Right atrium auricular region (tissue), 2 donors: ENCODE data around the gene ZNF385B. TPM values are rescaled to one million over a fixed set of nuclear protein-coding genes. Genes with fewer than 3 reads are reported as not detected.

Source experiments
- DNase-seq: peaks from one replicate; pipeline ENCODE4 v3.0.0-alpha.2; 2019; ENCODE audit warnings: low spot score
- H3K27ac ChIP-seq, 2 donors: fragments of 200-600 bp; sonication (generic); 1 replicate in 1 of 2; 2 replicates in 1 of 2; pipeline ENCODE4 v1.5.1; 2016 to 2019
- H3K27me3 ChIP-seq, 2 donors: fragments of 200-600 bp; sonication (generic); one replicate each; pipeline versions ENCODE4 v1.5.1 to v1.6.0; 2017 to 2019
- H3K36me3 ChIP-seq: fragments of 200-600 bp; sonication (generic); one replicate; pipeline ENCODE4 v1.5.1; 2016
- H3K4me1 ChIP-seq, 2 donors: fragments of 200-600 bp; sonication (generic); one replicate each; pipeline versions ENCODE4 v1.5.1 to v1.6.0; 2017 to 2019
- H3K4me3 ChIP-seq, 2 donors: fragments of 200-600 bp; sonication (generic); 1 replicate in 1 of 2; 2 replicates in 1 of 2; pipeline ENCODE4 v1.5.1; 2017 to 2019; ENCODE audit warnings: mild to moderate bottlenecking in 1 of 2, moderate library complexity in 1 of 2
- H3K9me3 ChIP-seq, 2 donors: fragments of 200-600 bp; sonication (generic); one replicate each; pipeline ENCODE4 v1.5.1; 2019
- CTCF ChIP-seq, 2 donors: fragments of 200-600 bp; sonication (generic); IDR thresholded peaks; one replicate each; pipeline ENCODE4 v1.5.1; 2019; ENCODE audit warnings: antibody characterized with exemption in 2 of 2
- total RNA-seq, 2 donors: library from RNA; depleted of rRNA; stranded (reverse); fragments of >200 nt; gene quantifications; one replicate each; pipeline ENCODE4 v1.1.0, GENCODE V29; 2016

The ZNF385B gene
- total RNA-seq, 2 donors from 2014 or later, result 23.2 to 33.3 TPM

GRCh38 chr2:179553382-179553781, 308.0 kb downstream of the ZNF385B start:
- Histone ChIP-seq H3K4me1 (peaks cover 0 to 3% of the 10 kb centered on the region in 2 donors), H3K27ac (no peak overlapping the region), H3K9me3 (no peaks in the 10 kb centered on the region), H3K36me3 (no peaks in the 10 kb centered on the region), H3K27me3 (no peaks in the 10 kb centered on the region), H3K4me3 (no peak overlapping the region)
- DNase-seq, result no peak
- TF ChIP-seq CTCF (IDR thresholded peaks at IDR 0.05), result no peak

- H3K4me1 ChIP-seq, result no peaks in the 10 kb centered on the region
- no peak for TF ChIP-seq CTCF (IDR thresholded peaks at IDR 0.05)
- H3K36me3 ChIP-seq, result no peaks in the 10 kb centered on the region
- H3K27me3 ChIP-seq, result no peaks in the 10 kb centered on the region
- DNase-seq, result no peak
- no peak overlapping the region for H3K27ac ChIP-seq
- no peak overlapping the region for H3K4me3 ChIP-seq
- no peaks in the 10 kb centered on the region for H3K9me3 ChIP-seq
Observed at GRCh38 chr2:179551539-179552045, 309.8 kb downstream of the ZNF385B start.

GRCh38 chr2:179550849-179551248, 310.6 kb downstream of the ZNF385B start:
- no peaks in the 10 kb centered on the region for H3K27me3 ChIP-seq
- no peak for TF ChIP-seq CTCF (IDR thresholded peaks at IDR 0.05)
- no peaks in the 10 kb centered on the region for H3K36me3 ChIP-seq
- H3K27ac ChIP-seq, result no peak overlapping the region
- no peaks in the 10 kb centered on the region for H3K9me3 ChIP-seq
- H3K4me1 ChIP-seq, result no peaks in the 10 kb centered on the region
- H3K4me3 ChIP-seq, result no peak overlapping the region
- DNase-seq, result no peak

GRCh38 chr2:179550214-179550613, 311.2 kb downstream of the ZNF385B start:
- Histone ChIP-seq H3K36me3 (no peaks in the 10 kb centered on the region), H3K9me3 (no peaks in the 10 kb centered on the region), H3K4me3 (no peak overlapping the region), H3K27ac (no peak overlapping the region), H3K4me1 (no peaks in the 10 kb centered on the region), H3K27me3 (no peaks in the 10 kb centered on the region)
- TF ChIP-seq CTCF (IDR thresholded peaks at IDR 0.05), result no peak
- no peak for DNase-seq

- DNase-seq, result no peak
- Histone ChIP-seq H3K4me1 (no peaks in the 10 kb centered on the region), H3K36me3 (no peaks in the 10 kb centered on the region), H3K4me3 (no peak overlapping the region), H3K9me3 (no peaks in the 10 kb centered on the region), H3K27me3 (no peaks in the 10 kb centered on the region), H3K27ac (no peak overlapping the region)
- no peak for TF ChIP-seq CTCF (IDR thresholded peaks at IDR 0.05)
Observed at GRCh38 chr2:179546656-179547055, 314.8 kb downstream of the ZNF385B start.

GRCh38 chr2:179545024-179545423, 316.4 kb downstream of the ZNF385B start:
- no peaks in the 10 kb centered on the region for H3K4me1 ChIP-seq
- H3K27ac ChIP-seq, result no peak overlapping the region
- no peaks in the 10 kb centered on the region for H3K9me3 ChIP-seq
- H3K27me3 ChIP-seq, result no peaks in the 10 kb centered on the region
- no peaks in the 10 kb centered on the region for H3K36me3 ChIP-seq
- H3K4me3 ChIP-seq, result no peak overlapping the region
- DNase-seq, result no peak
- TF ChIP-seq CTCF (IDR thresholded peaks at IDR 0.05), result no peak
